RWPE1 (cell line): Measurements from ENCODE around the gene B4GALT2.

Experiments used
- CTCF ChIA-PET: fragments of 350-600 bp; sonication (Branson Sonifier 250); formaldehyde crosslinking; extraction: SDS; loops from one replicate; lab custom pipeline; 2021; lab: Yijun Ruan, JAX
- POLR2A ChIA-PET: fragments of 400-600 bp; formaldehyde crosslinking; extraction: SDS; loops from one replicate; lab custom pipeline; 2020; ENCODE audit warnings: antibody characterized with exemption; ENCODE audit not compliant: low non-redundant PET; lab: Yijun Ruan, JAX
- DNase-seq: peaks from one replicate; pipeline ENCODE4 v3.0.0; 2012; ENCODE audit warnings: low spot score
- H3K27ac ChIP-seq: fragments of 450-650 bp; 2 replicates; pipeline ENCODE4 v1.5.1; 2017
- CTCF ChIP-seq: fragments of 450-650 bp; conservative IDR thresholded peaks from 2 replicates; pipeline ENCODE4 v1.5.1; 2017; ENCODE audit warnings: low read depth, mild to moderate bottlenecking

The B4GALT2 gene

GRCh38 chr1:44020464-44020863, 41.5 kb downstream of the B4GALT2 start:
- ChIA-PET POLR2A (no interaction called here), CTCF (interaction anchor here (0.6 kb wide), 1 partner anchor 266 kb away, joined by 3 read pairs; no protein-coding TSS in a partner anchor)
- no peak overlapping the region for H3K27ac ChIP-seq
- DNase-seq: no peak
- TF ChIP-seq CTCF: no peak

- ChIA-PET CTCF (no interaction called here), POLR2A (no interaction called here)
- DNase-seq: no peak
- H3K27ac ChIP-seq: peak overlapping the region; percentile 5; the same call in 1 of the 2 replicates
- TF ChIP-seq CTCF: no peak
These were observed 42.1 kb downstream of the B4GALT2 start for GRCh38 chr1:44021156-44021555.

- CTCF ChIA-PET: no interaction called here
These were observed 42.7 kb downstream of the B4GALT2 start for GRCh38 chr1:44021581-44022321.

GRCh38 chr1:44024031-44024902, 45.3 kb downstream of the B4GALT2 start:
- ChIA-PET CTCF (interaction anchor here (1.3 kb wide), 1 partner anchor 13 kb away, joined by 6 read pairs; no protein-coding TSS in a partner anchor), POLR2A (no interaction called here)
- peak overlapping the region; percentile 10; the same call in 1 of the 2 replicates for H3K27ac ChIP-seq
- TF ChIP-seq CTCF: no peak
- DNase-seq: no peak

More at GRCh38 chr1:44021581-44022321, 42.7 kb downstream of the B4GALT2 start:
- no peak for DNase-seq
- POLR2A ChIA-PET: no interaction called here
- TF ChIP-seq CTCF: no peak
- peak overlapping the region; percentile 5 for H3K27ac ChIP-seq

DNA sequence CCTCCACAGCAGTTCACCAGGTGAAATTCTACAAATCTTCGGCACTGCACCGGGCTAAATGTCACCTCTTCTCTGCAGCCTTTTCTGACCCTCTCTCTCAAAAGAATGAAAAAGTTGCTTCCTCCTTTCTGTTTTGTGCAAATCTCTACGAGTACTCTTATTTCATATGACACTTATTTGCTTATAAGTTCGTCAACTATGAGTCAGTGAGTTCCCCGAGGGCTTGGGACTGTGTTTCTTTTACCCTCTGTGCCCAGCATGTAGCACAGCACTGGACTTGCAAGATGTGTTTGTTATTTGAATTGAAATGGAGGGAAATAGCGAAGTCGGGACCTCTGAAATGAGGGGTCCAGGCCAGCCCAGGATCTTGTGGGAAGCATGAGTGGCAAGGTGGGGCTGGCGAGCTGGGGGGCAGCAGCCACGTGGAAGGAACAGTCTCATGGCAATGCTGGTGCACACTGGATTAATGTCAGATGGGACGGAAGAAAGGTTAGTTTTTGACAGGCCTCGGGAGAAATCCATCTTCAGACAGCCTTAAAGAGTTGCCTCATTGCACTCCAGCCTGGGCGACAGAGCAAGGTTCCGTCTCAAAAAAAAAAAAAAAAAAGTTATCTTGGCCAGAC, 46.0 kb downstream of the B4GALT2 start:
- no peak for TF ChIP-seq CTCF
- ChIA-PET POLR2A (no interaction called here), CTCF (interaction anchor here (1.3 kb wide), 1 partner anchor 12 kb away, joined by 6 read pairs; no protein-coding TSS in a partner anchor)
- peak overlapping the region; percentile 10; the same call in 1 of the 2 replicates for H3K27ac ChIP-seq
- peak; percentile 36 for DNase-seq

GRCh38 chr1:44025816-44026215, 46.8 kb downstream of the B4GALT2 start:
- ChIA-PET POLR2A (no interaction called here), CTCF (interaction anchor here (0.7 kb wide), 1 partner anchor 1208 kb away, joined by 3 read pairs; no protein-coding TSS in a partner anchor)
- H3K27ac ChIP-seq: no peak overlapping the region
- no peak for TF ChIP-seq CTCF
- DNase-seq: no peak
